ENCODE results near the gene PTPRM. TPM values are rescaled to one million over a fixed set of nuclear protein-coding genes. Genes with fewer than 3 reads are reported as not detected.
A peak's percentile ranks its signal among the peaks of the same experiment; 100 is the strongest.

PTPRM gene
- total RNA-seq, 1 donor from 2014 or later: 63.2 TPM

DNA sequence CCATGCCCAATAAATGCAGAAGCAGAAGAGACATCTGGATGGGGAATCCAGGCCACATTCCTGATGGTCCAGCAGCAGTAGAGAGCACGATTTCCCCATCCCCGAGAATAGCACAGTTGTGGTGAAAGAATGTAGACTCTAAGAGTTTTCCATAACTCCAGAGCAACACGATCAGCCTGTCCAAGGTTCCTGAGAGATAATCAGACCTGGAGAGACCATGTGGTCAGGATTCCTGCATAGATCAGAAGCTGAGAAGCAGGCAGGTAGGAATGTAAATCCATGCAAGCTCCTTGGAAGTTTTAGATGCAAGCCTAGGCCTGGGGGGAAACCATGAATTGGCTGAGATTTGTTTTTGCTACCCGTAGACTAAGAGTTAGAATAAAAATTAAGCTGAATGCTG is 34.2 kb upstream of the PTPRM start:
- no peak overlapping the region for H3K4me3 ChIP-seq (ENCODE audit: low read depth, low read length)
- DNase-seq (ENCODE audit: low read depth): no peak
- TF ChIP-seq, protein P1, sequence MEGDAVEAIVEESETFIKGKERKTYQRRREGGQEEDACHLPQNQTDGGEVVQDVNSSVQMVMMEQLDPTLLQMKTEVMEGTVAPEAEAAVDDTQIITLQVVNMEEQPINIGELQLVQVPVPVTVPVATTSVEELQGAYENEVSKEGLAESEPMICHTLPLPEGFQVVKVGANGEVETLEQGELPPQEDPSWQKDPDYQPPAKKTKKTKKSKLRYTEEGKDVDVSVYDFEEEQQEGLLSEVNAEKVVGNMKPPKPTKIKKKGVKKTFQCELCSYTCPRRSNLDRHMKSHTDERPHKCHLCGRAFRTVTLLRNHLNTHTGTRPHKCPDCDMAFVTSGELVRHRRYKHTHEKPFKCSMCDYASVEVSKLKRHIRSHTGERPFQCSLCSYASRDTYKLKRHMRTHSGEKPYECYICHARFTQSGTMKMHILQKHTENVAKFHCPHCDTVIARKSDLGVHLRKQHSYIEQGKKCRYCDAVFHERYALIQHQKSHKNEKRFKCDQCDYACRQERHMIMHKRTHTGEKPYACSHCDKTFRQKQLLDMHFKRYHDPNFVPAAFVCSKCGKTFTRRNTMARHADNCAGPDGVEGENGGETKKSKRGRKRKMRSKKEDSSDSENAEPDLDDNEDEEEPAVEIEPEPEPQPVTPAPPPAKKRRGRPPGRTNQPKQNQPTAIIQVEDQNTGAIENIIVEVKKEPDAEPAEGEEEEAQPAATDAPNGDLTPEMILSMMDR (conservative IDR thresholded peaks at IDR 0.05; ENCODE audit: low read depth, low read length): no peak

GRCh38 chr18:7535436-7536205 is 31.5 kb upstream of the PTPRM start:
- TF ChIP-seq, protein P1 (conservative IDR thresholded peaks at IDR 0.05; ENCODE audit: low read depth, low read length): no peak
- H3K4me3 ChIP-seq (ENCODE audit: low read depth, low read length): no peak overlapping the region
- DNase-seq (ENCODE audit: low read depth): no peak

- no peak for DNase-seq (ENCODE audit: low read depth)
- H3K4me3 ChIP-seq (ENCODE audit: low read depth, low read length): no peak overlapping the region
- TF ChIP-seq, protein P1 (conservative IDR thresholded peaks at IDR 0.05; ENCODE audit: low read depth, low read length): no peak
Observed at GRCh38 chr18:7537145-7537544, 30.0 kb upstream of the PTPRM start.

DNA sequence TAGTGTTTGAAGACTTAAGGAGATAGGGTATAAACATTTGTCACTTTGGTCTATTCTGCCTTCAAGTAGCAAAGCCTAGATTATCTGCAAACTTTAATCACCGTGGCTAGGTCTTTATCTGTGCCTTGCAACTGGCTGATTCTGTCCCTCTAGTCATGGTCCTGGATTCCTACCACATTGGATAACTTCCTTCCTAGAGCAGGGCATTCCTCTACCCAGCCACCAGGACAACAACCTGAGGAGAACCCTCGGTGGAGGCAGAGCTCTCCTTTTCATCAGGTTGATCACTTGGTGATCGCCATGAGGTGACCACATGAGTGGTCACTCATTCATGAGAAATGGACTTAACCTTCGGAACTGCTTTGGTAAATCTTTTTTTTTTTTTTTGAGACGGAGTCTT is 25.3 kb upstream of the PTPRM start:
- DNase-seq (ENCODE audit: low read depth): peak; percentile 20
- TF ChIP-seq, protein P1 (conservative IDR thresholded peaks at IDR 0.05; ENCODE audit: low read depth, low read length): peak; percentile 24
- no peak overlapping the region for H3K4me3 ChIP-seq (ENCODE audit: low read depth, low read length)

DNA sequence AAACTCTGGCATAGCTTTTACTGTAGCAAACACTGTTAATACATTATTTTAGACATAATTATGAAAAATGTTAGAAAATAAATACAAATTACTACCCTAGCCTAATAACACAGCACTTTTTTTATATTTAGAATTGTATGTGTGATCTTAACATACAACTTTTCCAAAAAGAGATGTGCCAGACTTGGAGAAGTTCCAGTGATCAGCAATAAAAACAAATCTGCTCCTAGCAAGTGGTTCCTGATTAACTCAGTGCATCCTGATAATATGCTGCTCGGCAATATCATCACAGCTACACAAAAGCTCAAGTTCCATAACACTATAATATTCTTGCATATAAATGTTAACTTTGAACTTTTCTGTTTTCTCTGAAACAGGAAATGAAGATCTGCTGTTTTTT is 22.4 kb upstream of the PTPRM start:
- TF ChIP-seq, protein P1 (conservative IDR thresholded peaks at IDR 0.05; ENCODE audit: low read depth, low read length): no peak
- DNase-seq (ENCODE audit: low read depth): no peak
- no peak overlapping the region for H3K4me3 ChIP-seq (ENCODE audit: low read depth, low read length)

GRCh38 chr18:7545734-7546133 is 21.4 kb upstream of the PTPRM start:
- no peak for DNase-seq (ENCODE audit: low read depth)
- TF ChIP-seq, protein P1 (conservative IDR thresholded peaks at IDR 0.05; ENCODE audit: low read depth, low read length): no peak
- no peak overlapping the region for H3K4me3 ChIP-seq (ENCODE audit: low read depth, low read length)

DNA sequence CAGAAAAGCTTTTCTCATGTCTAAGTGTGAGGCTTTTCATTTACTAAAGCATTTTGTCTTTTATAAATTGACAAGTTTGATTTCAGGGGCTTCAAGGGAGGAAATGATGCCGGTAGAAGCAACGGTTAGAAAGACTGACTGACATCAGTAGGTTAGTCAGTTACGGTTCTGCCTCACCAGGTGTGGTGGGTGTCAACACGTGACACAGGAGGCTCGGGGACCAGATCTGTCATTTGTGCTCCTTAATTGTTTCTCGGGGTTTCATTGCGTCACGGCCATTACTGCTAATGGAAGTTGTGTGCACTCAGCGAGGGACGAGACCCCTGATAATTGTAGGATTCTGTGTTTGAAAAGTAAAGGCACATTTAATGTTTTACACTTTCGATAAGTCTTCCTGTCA is 18.9 kb upstream of the PTPRM start:
- H3K4me3 ChIP-seq (ENCODE audit: low read depth, low read length): no peak overlapping the region
- DNase-seq (ENCODE audit: low read depth): no peak
- TF ChIP-seq, protein P1 (conservative IDR thresholded peaks at IDR 0.05; ENCODE audit: low read depth, low read length): no peak
